ENCODE data around the gene PC.

DNA sequence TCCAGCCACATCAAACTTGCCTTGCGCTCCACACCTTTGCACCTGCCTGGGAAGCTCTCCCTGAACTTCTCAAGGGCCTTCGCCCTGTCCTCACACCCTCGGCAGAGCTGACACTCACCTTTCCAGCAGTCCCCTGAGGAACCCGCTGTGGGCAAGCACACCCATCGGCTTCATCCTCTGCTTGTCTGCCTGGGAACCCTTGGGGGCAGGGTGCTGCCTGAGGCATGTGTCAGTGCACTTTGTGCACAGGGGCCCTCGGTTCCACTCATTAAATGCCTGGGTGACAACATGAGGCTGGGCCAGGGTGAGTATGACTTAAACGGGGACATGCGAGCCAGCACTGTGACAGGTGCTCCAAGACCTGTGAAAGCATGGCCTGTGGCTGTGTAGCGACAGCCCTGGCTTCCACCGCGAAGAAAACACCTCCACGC lies 103.9 kb downstream of the PC start:
- TF ChIP-seq, protein P1, sequence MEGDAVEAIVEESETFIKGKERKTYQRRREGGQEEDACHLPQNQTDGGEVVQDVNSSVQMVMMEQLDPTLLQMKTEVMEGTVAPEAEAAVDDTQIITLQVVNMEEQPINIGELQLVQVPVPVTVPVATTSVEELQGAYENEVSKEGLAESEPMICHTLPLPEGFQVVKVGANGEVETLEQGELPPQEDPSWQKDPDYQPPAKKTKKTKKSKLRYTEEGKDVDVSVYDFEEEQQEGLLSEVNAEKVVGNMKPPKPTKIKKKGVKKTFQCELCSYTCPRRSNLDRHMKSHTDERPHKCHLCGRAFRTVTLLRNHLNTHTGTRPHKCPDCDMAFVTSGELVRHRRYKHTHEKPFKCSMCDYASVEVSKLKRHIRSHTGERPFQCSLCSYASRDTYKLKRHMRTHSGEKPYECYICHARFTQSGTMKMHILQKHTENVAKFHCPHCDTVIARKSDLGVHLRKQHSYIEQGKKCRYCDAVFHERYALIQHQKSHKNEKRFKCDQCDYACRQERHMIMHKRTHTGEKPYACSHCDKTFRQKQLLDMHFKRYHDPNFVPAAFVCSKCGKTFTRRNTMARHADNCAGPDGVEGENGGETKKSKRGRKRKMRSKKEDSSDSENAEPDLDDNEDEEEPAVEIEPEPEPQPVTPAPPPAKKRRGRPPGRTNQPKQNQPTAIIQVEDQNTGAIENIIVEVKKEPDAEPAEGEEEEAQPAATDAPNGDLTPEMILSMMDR (IDR thresholded peaks at IDR 0.05) = no peak
- TF ChIP-seq POLR2A (IDR thresholded peaks at IDR 0.05) = no peak

All from heart left ventricle (tissue), 13 donors.